Measurements from ENCODE around the gene ERF. TPM values are rescaled to one million over a fixed set of nuclear protein-coding genes. Genes with fewer than 3 reads are reported as not detected.

Gene ERF
- polyA plus RNA-seq, 1 of the 3 experiments (the other 2 are of a cell fraction): 89.6 TPM

DNA sequence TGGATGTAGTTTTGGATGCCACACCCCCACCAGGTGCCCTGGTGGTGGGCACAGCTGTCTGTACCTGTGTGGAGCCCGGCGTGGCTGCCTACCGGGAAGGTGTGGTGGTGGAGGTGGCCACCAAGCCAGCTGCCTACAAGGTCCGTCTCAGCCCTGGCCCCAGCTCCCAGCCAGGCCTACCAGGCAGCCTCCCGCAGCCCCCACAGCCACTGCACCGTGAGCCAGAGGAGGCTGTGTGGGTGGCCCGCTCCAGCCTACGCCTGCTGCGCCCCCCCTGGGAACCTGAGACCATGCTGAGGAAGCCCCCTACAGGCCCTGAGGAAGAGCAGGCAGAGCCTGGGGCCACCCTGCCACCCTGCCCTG is 17.6 kb upstream of the ERF start:
- Histone ChIP-seq H3K27ac (ENCODE audit: low read depth in 2 of 2, low read length in 1 of 2) (no peak overlapping the region; a peak in 1 of 4 replicates), H3K4me2 (no peak overlapping the region), H3K9ac (no peak overlapping the region), H3K36me3 (replicated peaks in 1 of 2; ENCODE audit: control insufficient read depth in 1 of 2, insufficient read depth in 2 of 2, low read length in 1 of 2) (peaks cover 13 to 39% of the 10 kb centered on the region in 2 experiments), H3K27me3 (ENCODE audit: insufficient read depth) (no peaks in the 10 kb centered on the region), H3K4me3 (ENCODE audit: low read depth in 2 of 2, low read length in 1 of 2) (no peak overlapping the region), H3K9me3 (no peaks in the 10 kb centered on the region), H4K20me1 (ENCODE audit: insufficient read depth) (no peaks in the 10 kb centered on the region), H3K79me2 (ENCODE audit: insufficient read depth) (peaks cover 81% of the 10 kb centered on the region), H2AFZ (ENCODE audit: low read depth) (no peak overlapping the region), H3K9me2 (no peaks in the 10 kb centered on the region), H3K4me1 (ENCODE audit: control insufficient read depth in 1 of 2, insufficient read depth in 2 of 2, low read depth in 1 of 2, low read length in 1 of 2) (peaks cover 22 to 56% of the 10 kb centered on the region in 2 experiments), H3F3A (replicated peaks; ENCODE audit: insufficient read depth) (peaks cover 17% of the 10 kb centered on the region)
- 93% methylated on average over 3 of the region's 9 CpGs for WGBS (ENCODE audit: low lambda C conversion rate)
- ChIA-PET CTCF (interaction anchor here (1.3 kb wide), 1 partner anchor 28 kb away, joined by 3 read pairs; no protein-coding TSS in a partner anchor), POLR2A (no interaction called here)
- DNase-seq: no peak
- TF ChIP-seq POLR2AphosphoS5 (IDR thresholded peaks at IDR 0.05; ENCODE audit: low read depth, low read length) (no peak), TAF1 (IDR thresholded peaks at IDR 0.05; ENCODE audit: borderline replicate concordance, low read depth, low read length) (no peak), FOXM1 (IDR thresholded peaks at IDR 0.05; ENCODE audit: low read depth) (no peak), RFX5 (IDR thresholded peaks at IDR 0.05; ENCODE audit: low read length) (no peak), RCOR1 (IDR thresholded peaks at IDR 0.05; ENCODE audit: low read length) (no peak), GATA2 (CRISPR knock-in tag; IDR thresholded peaks at IDR 0.05) (no peak), TCF12 (IDR thresholded peaks at IDR 0.05) (no peak), SMC3 (IDR thresholded peaks at IDR 0.05; ENCODE audit: low read depth, low read length) (no peak), RAD21 (IDR thresholded peaks at IDR 0.05; ENCODE audit: low read length) (no peak), FOXJ3 (CRISPR knock-in tag; IDR thresholded peaks at IDR 0.05) (no peak)
- TF ChIP-seq, protein P1, sequence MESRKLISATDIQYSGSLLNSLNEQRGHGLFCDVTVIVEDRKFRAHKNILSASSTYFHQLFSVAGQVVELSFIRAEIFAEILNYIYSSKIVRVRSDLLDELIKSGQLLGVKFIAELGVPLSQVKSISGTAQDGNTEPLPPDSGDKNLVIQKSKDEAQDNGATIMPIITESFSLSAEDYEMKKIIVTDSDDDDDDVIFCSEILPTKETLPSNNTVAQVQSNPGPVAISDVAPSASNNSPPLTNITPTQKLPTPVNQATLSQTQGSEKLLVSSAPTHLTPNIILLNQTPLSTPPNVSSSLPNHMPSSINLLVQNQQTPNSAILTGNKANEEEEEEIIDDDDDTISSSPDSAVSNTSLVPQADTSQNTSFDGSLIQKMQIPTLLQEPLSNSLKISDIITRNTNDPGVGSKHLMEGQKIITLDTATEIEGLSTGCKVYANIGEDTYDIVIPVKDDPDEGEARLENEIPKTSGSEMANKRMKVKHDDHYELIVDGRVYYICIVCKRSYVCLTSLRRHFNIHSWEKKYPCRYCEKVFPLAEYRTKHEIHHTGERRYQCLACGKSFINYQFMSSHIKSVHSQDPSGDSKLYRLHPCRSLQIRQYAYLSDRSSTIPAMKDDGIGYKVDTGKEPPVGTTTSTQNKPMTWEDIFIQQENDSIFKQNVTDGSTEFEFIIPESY (IDR thresholded peaks at IDR 0.05; ENCODE audit: borderline replicate concordance, low read depth): no peak
- TF ChIP-seq, protein P2, sequence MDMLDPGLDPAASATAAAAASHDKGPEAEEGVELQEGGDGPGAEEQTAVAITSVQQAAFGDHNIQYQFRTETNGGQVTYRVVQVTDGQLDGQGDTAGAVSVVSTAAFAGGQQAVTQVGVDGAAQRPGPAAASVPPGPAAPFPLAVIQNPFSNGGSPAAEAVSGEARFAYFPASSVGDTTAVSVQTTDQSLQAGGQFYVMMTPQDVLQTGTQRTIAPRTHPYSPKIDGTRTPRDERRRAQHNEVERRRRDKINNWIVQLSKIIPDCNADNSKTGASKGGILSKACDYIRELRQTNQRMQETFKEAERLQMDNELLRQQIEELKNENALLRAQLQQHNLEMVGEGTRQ (IDR thresholded peaks at IDR 0.05; ENCODE audit: borderline replicate concordance, low read depth, low read length): no peak
- TF ChIP-seq, protein P3, sequence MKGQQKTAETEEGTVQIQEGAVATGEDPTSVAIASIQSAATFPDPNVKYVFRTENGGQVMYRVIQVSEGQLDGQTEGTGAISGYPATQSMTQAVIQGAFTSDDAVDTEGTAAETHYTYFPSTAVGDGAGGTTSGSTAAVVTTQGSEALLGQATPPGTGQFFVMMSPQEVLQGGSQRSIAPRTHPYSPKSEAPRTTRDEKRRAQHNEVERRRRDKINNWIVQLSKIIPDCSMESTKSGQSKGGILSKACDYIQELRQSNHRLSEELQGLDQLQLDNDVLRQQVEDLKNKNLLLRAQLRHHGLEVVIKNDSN (IDR thresholded peaks at IDR 0.05; ENCODE audit: borderline replicate concordance, low read depth): no peak
- TF ChIP-seq, protein P4, sequence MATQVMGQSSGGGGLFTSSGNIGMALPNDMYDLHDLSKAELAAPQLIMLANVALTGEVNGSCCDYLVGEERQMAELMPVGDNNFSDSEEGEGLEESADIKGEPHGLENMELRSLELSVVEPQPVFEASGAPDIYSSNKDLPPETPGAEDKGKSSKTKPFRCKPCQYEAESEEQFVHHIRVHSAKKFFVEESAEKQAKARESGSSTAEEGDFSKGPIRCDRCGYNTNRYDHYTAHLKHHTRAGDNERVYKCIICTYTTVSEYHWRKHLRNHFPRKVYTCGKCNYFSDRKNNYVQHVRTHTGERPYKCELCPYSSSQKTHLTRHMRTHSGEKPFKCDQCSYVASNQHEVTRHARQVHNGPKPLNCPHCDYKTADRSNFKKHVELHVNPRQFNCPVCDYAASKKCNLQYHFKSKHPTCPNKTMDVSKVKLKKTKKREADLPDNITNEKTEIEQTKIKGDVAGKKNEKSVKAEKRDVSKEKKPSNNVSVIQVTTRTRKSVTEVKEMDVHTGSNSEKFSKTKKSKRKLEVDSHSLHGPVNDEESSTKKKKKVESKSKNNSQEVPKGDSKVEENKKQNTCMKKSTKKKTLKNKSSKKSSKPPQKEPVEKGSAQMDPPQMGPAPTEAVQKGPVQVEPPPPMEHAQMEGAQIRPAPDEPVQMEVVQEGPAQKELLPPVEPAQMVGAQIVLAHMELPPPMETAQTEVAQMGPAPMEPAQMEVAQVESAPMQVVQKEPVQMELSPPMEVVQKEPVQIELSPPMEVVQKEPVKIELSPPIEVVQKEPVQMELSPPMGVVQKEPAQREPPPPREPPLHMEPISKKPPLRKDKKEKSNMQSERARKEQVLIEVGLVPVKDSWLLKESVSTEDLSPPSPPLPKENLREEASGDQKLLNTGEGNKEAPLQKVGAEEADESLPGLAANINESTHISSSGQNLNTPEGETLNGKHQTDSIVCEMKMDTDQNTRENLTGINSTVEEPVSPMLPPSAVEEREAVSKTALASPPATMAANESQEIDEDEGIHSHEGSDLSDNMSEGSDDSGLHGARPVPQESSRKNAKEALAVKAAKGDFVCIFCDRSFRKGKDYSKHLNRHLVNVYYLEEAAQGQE (IDR thresholded peaks at IDR 0.05; ENCODE audit: low read depth, low read length): no peak

Measured in SK-N-SH (cell line).